Measurements from ENCODE around the gene CAPN5.
"Not testable (repeated sequence)": the region's sequence is repeated elsewhere in the genome, so short reads cannot be mapped to it uniquely, and the experiment has no call there.

Gene CAPN5

GRCh38 chr11:77049026-77049425 lies 17.7 kb upstream of the CAPN5 start:
- H3K36me3 Mint-ChIP-seq, result peaks cover 0 to 2% of the 10 kb centered on the region in 2 donors
- H3K27ac Mint-ChIP-seq, result no peak overlapping the region
- no peak for ATAC-seq (replicated peaks)
- H3K4me3 Mint-ChIP-seq, result no peak overlapping the region
- H3K4me1 Mint-ChIP-seq, result peaks cover 6 to 16% of the 10 kb centered on the region in 2 donors
- H3K27me3 Mint-ChIP-seq, result peaks cover 14 to 35% of the 10 kb centered on the region in 2 donors
- no peaks in the 10 kb centered on the region for H3K9me3 Mint-ChIP-seq
- no peak for DNase-seq

GRCh38 chr11:77051511-77051910 lies 15.3 kb upstream of the CAPN5 start:
- peaks cover 4 to 6% of the 10 kb centered on the region in 2 donors for H3K36me3 Mint-ChIP-seq
- ATAC-seq (replicated peaks), result no peak
- DNase-seq, result no peak
- H3K4me1 Mint-ChIP-seq, result peaks cover 3 to 8% of the 10 kb centered on the region in 2 donors
- peaks cover 2 to 4% of the 10 kb centered on the region in 2 donors for H3K9me3 Mint-ChIP-seq
- peaks cover 12 to 23% of the 10 kb centered on the region in 2 donors for H3K27me3 Mint-ChIP-seq
- H3K4me3 Mint-ChIP-seq, result no peak overlapping the region
- no peak overlapping the region for H3K27ac Mint-ChIP-seq

GRCh38 chr11:77052518-77052917 lies 14.3 kb upstream of the CAPN5 start:
- no peak overlapping the region for H3K4me3 Mint-ChIP-seq
- H3K27ac Mint-ChIP-seq, result no peak overlapping the region
- no peaks in the 10 kb centered on the region for H3K4me1 Mint-ChIP-seq
- no peak for DNase-seq
- H3K9me3 Mint-ChIP-seq, result peaks cover 4 to 8% of the 10 kb centered on the region in 2 donors
- no peak for ATAC-seq (replicated peaks)
- H3K27me3 Mint-ChIP-seq, result peaks cover 12 to 23% of the 10 kb centered on the region in 2 donors
- H3K36me3 Mint-ChIP-seq, result peaks cover 4 to 9% of the 10 kb centered on the region in 2 donors

GRCh38 chr11:77053217-77054015 lies 13.4 kb upstream of the CAPN5 start:
- Mint-ChIP-seq H3K9me3 (peaks cover 4 to 8% of the 10 kb centered on the region in 2 donors), H3K27ac (no peak overlapping the region), H3K4me3 (no peak overlapping the region), H3K4me1 (no peaks in the 10 kb centered on the region), H3K27me3 (peaks cover 12 to 23% of the 10 kb centered on the region in 2 donors), H3K36me3 (peaks cover 4 to 9% of the 10 kb centered on the region in 2 donors)
- ATAC-seq (replicated peaks) (no peak), DNase-seq (no peak)

- DNase-seq (no peak), ATAC-seq (replicated peaks) (no peak)
- no peak overlapping the region for H3K4me3 Mint-ChIP-seq
- peaks cover 4 to 8% of the 10 kb centered on the region in 2 donors for H3K9me3 Mint-ChIP-seq
- H3K27ac Mint-ChIP-seq, result no peak overlapping the region
- peaks cover 4 to 9% of the 10 kb centered on the region in 2 donors for H3K36me3 Mint-ChIP-seq
- peaks cover 12 to 27% of the 10 kb centered on the region in 2 donors for H3K27me3 Mint-ChIP-seq
- H3K4me1 Mint-ChIP-seq, result no peaks in the 10 kb centered on the region
These were observed 12.7 kb upstream of the CAPN5 start for GRCh38 chr11:77054084-77054483.

- no peak overlapping the region for H3K4me3 Mint-ChIP-seq
- H3K36me3 Mint-ChIP-seq, result peaks cover 4 to 9% of the 10 kb centered on the region in 2 donors
- ATAC-seq (replicated peaks), result no peak
- H3K4me1 Mint-ChIP-seq, result no peaks in the 10 kb centered on the region
- no peak for DNase-seq
- H3K27me3 Mint-ChIP-seq, result peaks cover 16 to 34% of the 10 kb centered on the region in 2 donors
- H3K9me3 Mint-ChIP-seq, result peaks cover 4 to 8% of the 10 kb centered on the region in 2 donors
- no peak overlapping the region for H3K27ac Mint-ChIP-seq
These were observed 11.6 kb upstream of the CAPN5 start for GRCh38 chr11:77055101-77055561.

GRCh38 chr11:77055913-77056312 lies 10.9 kb upstream of the CAPN5 start:
- Mint-ChIP-seq H3K27me3 (peaks cover 16 to 42% of the 10 kb centered on the region in 2 donors), H3K4me1 (no peaks in the 10 kb centered on the region), H3K27ac (no peak overlapping the region), H3K9me3 (peaks cover 4 to 8% of the 10 kb centered on the region in 2 donors), H3K36me3 (peaks cover 4 to 9% of the 10 kb centered on the region in 2 donors), H3K4me3 (no peak overlapping the region)
- ATAC-seq (replicated peaks) (no peak), DNase-seq (no peak)

GRCh38 chr11:77056814-77057402 lies 9.9 kb upstream of the CAPN5 start:
- Mint-ChIP-seq H3K27ac (no peak overlapping the region), H3K36me3 (peaks cover 4 to 9% of the 10 kb centered on the region in 2 donors), H3K4me1 (no peaks in the 10 kb centered on the region), H3K27me3 (peaks cover 16 to 42% of the 10 kb centered on the region in 2 donors), H3K4me3 (no peak overlapping the region), H3K9me3 (peaks cover 4 to 8% of the 10 kb centered on the region in 2 donors)
- DNase-seq, result no peak
- no peak for ATAC-seq (replicated peaks)

- Mint-ChIP-seq H3K27ac (no peak overlapping the region), H3K36me3 (peaks cover 4 to 9% of the 10 kb centered on the region in 2 donors), H3K4me3 (no peak overlapping the region), H3K9me3 (peaks cover 4 to 8% of the 10 kb centered on the region in 2 donors), H3K27me3 (peaks cover 19 to 31% of the 10 kb centered on the region in 2 donors), H3K4me1 (no peaks in the 10 kb centered on the region)
- ATAC-seq (replicated peaks) (no peak), DNase-seq (no peak)
These were observed 8.8 kb upstream of the CAPN5 start for GRCh38 chr11:77057938-77058474.

GRCh38 chr11:77058900-77059299 lies 7.9 kb upstream of the CAPN5 start:
- peaks cover 24 to 26% of the 10 kb centered on the region in 2 donors for H3K27me3 Mint-ChIP-seq
- no peak overlapping the region for H3K4me3 Mint-ChIP-seq
- DNase-seq, result no peak
- peaks cover 4 to 9% of the 10 kb centered on the region in 2 donors for H3K36me3 Mint-ChIP-seq
- H3K27ac Mint-ChIP-seq, result no peak overlapping the region
- H3K4me1 Mint-ChIP-seq, result no peaks in the 10 kb centered on the region
- peaks cover 4 to 8% of the 10 kb centered on the region in 2 donors for H3K9me3 Mint-ChIP-seq
- ATAC-seq (replicated peaks), result no peak

GRCh38 chr11:77059806-77060205 lies 7.0 kb upstream of the CAPN5 start:
- ATAC-seq (replicated peaks) (no peak), DNase-seq (no peak)
- H3K27me3 Mint-ChIP-seq, result peaks cover 21 to 26% of the 10 kb centered on the region in 2 donors
- H3K9me3 Mint-ChIP-seq, result peaks cover 4 to 8% of the 10 kb centered on the region in 2 donors
- H3K36me3 Mint-ChIP-seq, result peaks cover 4 to 9% of the 10 kb centered on the region in 2 donors
- H3K4me1 Mint-ChIP-seq, result no peaks in the 10 kb centered on the region
- no peak overlapping the region for H3K27ac Mint-ChIP-seq
- H3K4me3 Mint-ChIP-seq, result no peak overlapping the region

GRCh38 chr11:77060234-77060633 lies 6.5 kb upstream of the CAPN5 start:
- no peak overlapping the region for H3K4me3 Mint-ChIP-seq
- DNase-seq, result no peak
- no peak overlapping the region for H3K27ac Mint-ChIP-seq
- no peaks in the 10 kb centered on the region for H3K4me1 Mint-ChIP-seq
- peaks cover 4 to 8% of the 10 kb centered on the region in 2 donors for H3K9me3 Mint-ChIP-seq
- ATAC-seq (replicated peaks), result no peak
- H3K36me3 Mint-ChIP-seq, result peaks cover 4 to 9% of the 10 kb centered on the region in 2 donors
- peaks cover 18 to 26% of the 10 kb centered on the region in 2 donors for H3K27me3 Mint-ChIP-seq

- H3K4me3 Mint-ChIP-seq; H3K36me3 Mint-ChIP-seq; H3K27ac Mint-ChIP-seq; DNase-seq; H3K4me1 Mint-ChIP-seq; ATAC-seq (replicated peaks); H3K9me3 Mint-ChIP-seq: not testable (repeated sequence)
- H3K27me3 Mint-ChIP-seq, result peaks cover 12 to 19% of the 10 kb centered on the region in 2 donors
These were observed 5.5 kb upstream of the CAPN5 start for GRCh38 chr11:77061258-77061657.

GRCh38 chr11:77062924-77063323 lies 3.8 kb upstream of the CAPN5 start:
- Mint-ChIP-seq H3K4me3 (no peak overlapping the region), H3K9me3 (no peaks in the 10 kb centered on the region), H3K36me3 (no peaks in the 10 kb centered on the region), H3K4me1 (peaks cover 5 to 14% of the 10 kb centered on the region in 2 donors), H3K27ac (no peak overlapping the region), H3K27me3 (peaks cover 12 to 19% of the 10 kb centered on the region in 2 donors)
- ATAC-seq (replicated peaks), result no peak
- DNase-seq, result no peak
